Upper lobe of right lung (tissue), 1 donor: Measurements from ENCODE around the gene MCC. TPM values are rescaled to one million over a fixed set of nuclear protein-coding genes. Genes with fewer than 3 reads are reported as not detected.

Experiments used
- ATAC-seq: fragments of 200-7000 bp; cut with Tn5 transposase; one replicate; pipeline ENCODE4 v1.9.1; 2020; ENCODE audit warnings: mild to moderate bottlenecking, moderate library complexity
- DNase-seq: peaks from one replicate; pipeline ENCODE4 v3.0.0-alpha.2; 2020
- H3K27ac ChIP-seq: fragments of 200-600 bp; one replicate; pipeline ENCODE4 v1.8.0; 2022
- H3K27me3 ChIP-seq: fragments of 200-600 bp; one replicate; pipeline ENCODE4 v1.8.0; 2022; ENCODE audit warnings: mild to moderate bottlenecking
- H3K36me3 ChIP-seq: fragments of 200-600 bp; one replicate; pipeline ENCODE4 v1.8.0; 2022
- H3K4me1 ChIP-seq: fragments of 200-600 bp; one replicate; pipeline ENCODE4 v1.8.0; 2022
- H3K4me3 ChIP-seq: fragments of 200-600 bp; one replicate; pipeline ENCODE4 v1.8.0; 2022; ENCODE audit warnings: mild to moderate bottlenecking
- H3K9me3 ChIP-seq: fragments of 200-600 bp; one replicate; pipeline ENCODE4 v1.8.0; 2022
- intact Hi-C: fragments of 100-400 bp; cut with DNase I; formaldehyde crosslinking; loops from one replicate; pipeline ENCODE4 v1.11.0; 2022
- total RNA-seq: library from RNA; stranded (reverse); fragmentation: NEBNext Ultra II Directional; extraction: Animal tissue kit (Norgen Biotek cat#: 25700); gene quantifications from one replicate; pipeline ENCODE4 v1.2.1, GENCODE V29; 2021
- TF ChIP-seq, protein P1 (sequence below): fragments of 200-600 bp; IDR thresholded peaks from one replicate; pipeline ENCODE4 v1.8.0; 2022; ENCODE audit warnings: antibody characterized with exemption
- donor health status: DM: no; HTN: yes; CAD: no; lungs with severe emphysema.

The MCC gene
- total RNA-seq, 1 donor from 2014 or later, result 18.6 TPM

GRCh38 chr5:113523168-113523567, 34.9 kb upstream of the MCC start:
- Histone ChIP-seq H3K4me1 (peaks cover 5% of the 10 kb centered on the region), H3K9me3 (no peaks in the 10 kb centered on the region), H3K27me3 (no peaks in the 10 kb centered on the region), H3K4me3 (no peak overlapping the region), H3K36me3 (no peaks in the 10 kb centered on the region), H3K27ac (no peak overlapping the region)
- intact Hi-C loops, result no loop called here
- no peak for ATAC-seq
- TF ChIP-seq, protein P1, sequence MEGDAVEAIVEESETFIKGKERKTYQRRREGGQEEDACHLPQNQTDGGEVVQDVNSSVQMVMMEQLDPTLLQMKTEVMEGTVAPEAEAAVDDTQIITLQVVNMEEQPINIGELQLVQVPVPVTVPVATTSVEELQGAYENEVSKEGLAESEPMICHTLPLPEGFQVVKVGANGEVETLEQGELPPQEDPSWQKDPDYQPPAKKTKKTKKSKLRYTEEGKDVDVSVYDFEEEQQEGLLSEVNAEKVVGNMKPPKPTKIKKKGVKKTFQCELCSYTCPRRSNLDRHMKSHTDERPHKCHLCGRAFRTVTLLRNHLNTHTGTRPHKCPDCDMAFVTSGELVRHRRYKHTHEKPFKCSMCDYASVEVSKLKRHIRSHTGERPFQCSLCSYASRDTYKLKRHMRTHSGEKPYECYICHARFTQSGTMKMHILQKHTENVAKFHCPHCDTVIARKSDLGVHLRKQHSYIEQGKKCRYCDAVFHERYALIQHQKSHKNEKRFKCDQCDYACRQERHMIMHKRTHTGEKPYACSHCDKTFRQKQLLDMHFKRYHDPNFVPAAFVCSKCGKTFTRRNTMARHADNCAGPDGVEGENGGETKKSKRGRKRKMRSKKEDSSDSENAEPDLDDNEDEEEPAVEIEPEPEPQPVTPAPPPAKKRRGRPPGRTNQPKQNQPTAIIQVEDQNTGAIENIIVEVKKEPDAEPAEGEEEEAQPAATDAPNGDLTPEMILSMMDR, result no peak
- no peak for DNase-seq

DNA sequence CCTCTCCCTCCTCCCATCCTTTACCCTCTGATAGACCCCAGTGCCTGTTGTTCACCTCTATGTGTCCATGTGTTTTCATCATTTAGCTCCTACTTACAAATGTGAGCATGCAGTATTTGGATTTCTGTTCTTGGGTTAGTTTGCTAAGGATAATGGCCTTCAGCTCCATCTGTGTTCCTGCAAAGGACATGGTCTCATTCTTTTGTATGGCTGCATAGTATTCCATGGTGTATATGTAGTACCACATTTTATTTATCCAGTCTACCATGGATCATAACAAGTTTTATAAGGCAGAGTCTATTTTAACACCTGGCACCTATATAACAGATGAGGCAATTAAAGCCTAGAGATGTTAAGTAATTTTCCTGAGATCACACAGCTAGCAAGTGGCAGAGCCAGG, 32.6 kb upstream of the MCC start:
- H3K36me3 ChIP-seq, result peaks cover 8% of the 10 kb centered on the region
- DNase-seq (no peak), ATAC-seq (no peak)
- intact Hi-C loops, result no loop called here
- no peak overlapping the region for H3K4me3 ChIP-seq
- no peaks in the 10 kb centered on the region for H3K27me3 ChIP-seq
- no peaks in the 10 kb centered on the region for H3K9me3 ChIP-seq
- TF ChIP-seq, protein P1, result no peak
- H3K4me1 ChIP-seq, result peaks cover 5% of the 10 kb centered on the region
- no peak overlapping the region for H3K27ac ChIP-seq

- TF ChIP-seq, protein P1, result no peak
- DNase-seq, result no peak
- H3K9me3 ChIP-seq, result no peaks in the 10 kb centered on the region
Observed at GRCh38 chr5:113520429-113520828, 32.2 kb upstream of the MCC start.

DNA sequence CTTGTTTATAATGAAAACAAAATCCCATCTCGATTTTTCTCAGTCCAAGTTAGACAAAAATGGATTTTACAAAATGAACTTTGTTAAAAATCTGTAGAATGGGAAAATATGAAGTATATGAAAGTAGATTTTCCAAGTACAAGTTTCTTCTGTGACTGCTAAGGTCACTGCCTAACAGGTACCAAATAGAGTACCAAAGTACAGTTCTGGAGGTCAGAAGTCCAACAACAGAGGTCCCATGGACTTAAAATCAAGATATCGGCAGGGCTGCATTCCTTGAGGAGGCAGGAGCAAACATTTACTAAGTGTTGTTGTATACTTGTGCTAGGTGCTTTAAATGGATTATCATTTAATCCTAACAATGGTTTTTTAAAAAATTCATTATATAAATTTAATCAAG, 31.2 kb upstream of the MCC start:
- Histone ChIP-seq H3K4me3 (no peak overlapping the region), H3K27me3 (no peaks in the 10 kb centered on the region), H3K9me3 (no peaks in the 10 kb centered on the region), H3K4me1 (peaks cover 4% of the 10 kb centered on the region), H3K36me3 (peaks cover 8% of the 10 kb centered on the region), H3K27ac (no peak overlapping the region)
- ATAC-seq (no peak), DNase-seq (no peak)
- intact Hi-C loops, result no loop called here
- TF ChIP-seq, protein P1, result no peak

More at GRCh38 chr5:113520429-113520828, 32.2 kb upstream of the MCC start:
- Histone ChIP-seq H3K27ac (no peak overlapping the region), H3K4me1 (peaks cover 5% of the 10 kb centered on the region), H3K4me3 (no peak overlapping the region), H3K36me3 (peaks cover 8% of the 10 kb centered on the region), H3K27me3 (no peaks in the 10 kb centered on the region)
- no peak for ATAC-seq
- intact Hi-C loops, result no loop called here

- Histone ChIP-seq H3K9me3 (no peaks in the 10 kb centered on the region), H3K4me1 (peaks cover 5% of the 10 kb centered on the region), H3K4me3 (no peak overlapping the region), H3K36me3 (peaks cover 8% of the 10 kb centered on the region), H3K27ac (no peak overlapping the region), H3K27me3 (no peaks in the 10 kb centered on the region)
- intact Hi-C loops, result no loop called here
- ATAC-seq (no peak), DNase-seq (no peak)
- TF ChIP-seq, protein P1, result no peak
Observed at GRCh38 chr5:113518884-113519283, 30.6 kb upstream of the MCC start.

- TF ChIP-seq, protein P1, result no peak
- peak overlapping the region; percentile 97 for H3K4me3 ChIP-seq
- peaks cover 7% of the 10 kb centered on the region for H3K27me3 ChIP-seq
- H3K4me1 ChIP-seq, result peaks cover 5% of the 10 kb centered on the region
- no peak for DNase-seq
- peaks cover 8% of the 10 kb centered on the region for H3K36me3 ChIP-seq
- intact Hi-C loops, result no loop called here
- ATAC-seq, result no peak
- H3K9me3 ChIP-seq, result no peaks in the 10 kb centered on the region
- peak overlapping the region; percentile 96 for H3K27ac ChIP-seq
Observed at GRCh38 chr5:113514289-113514635, 26.0 kb upstream of the MCC start.
